Measurements from ENCODE around the gene ITPR2. TPM values are rescaled to one million over a fixed set of nuclear protein-coding genes. Genes with fewer than 3 reads are reported as not detected.
A peak's percentile ranks its signal among the peaks of the same experiment; 100 is the strongest.
"Not testable (repeated sequence)": the region's sequence is repeated elsewhere in the genome, so short reads cannot be mapped to it uniquely, and the experiment has no call there.

ITPR2 gene
- total and polyA plus RNA-seq, 2 of the 13 experiments (the other 11 are each of a cell fraction or from before 2014, with no cell fraction given), result 31.9 to 81.9 TPM

GRCh38 chr12:26430596-26430995 is 402.4 kb downstream of the ITPR2 start:
- H3K79me2 ChIP-seq (ENCODE audit: insufficient read depth, low read length); ATAC-seq; H3K27me3 ChIP-seq (ENCODE audit: control insufficient read depth in 1 of 2, insufficient read depth in 2 of 2, low read length in 2 of 2); in situ Hi-C loops (cut with HindIII; ENCODE audit: extremely low pct_ligation_motif_present, low pct_unique_long_range_greater_than_20kb); H3K9ac ChIP-seq (ENCODE audit: insufficient read depth, low read depth, low read length); POLR2A ChIA-PET; intact Hi-C loops (cut with micrococcal nuclease; ENCODE audit: unreplicated experiment); H3K9me3 ChIP-seq (ENCODE audit: low read length); CTCF ChIA-PET (ENCODE audit: low intra/inter-chr PET ratio, low total read pairs); H3K4me3 ChIP-seq (replicated peaks in 1 of 3; ENCODE audit: insufficient read depth in 1 of 3, low read depth in 2 of 3, low read length in 3 of 3); H3K4me2 ChIP-seq (ENCODE audit: low read depth, low read length); H2AFZ ChIP-seq (ENCODE audit: low read length); FAIRE-seq; BruUV-seq (replicated peaks); DNase-seq (ENCODE audit: low spot score); H3K27ac ChIP-seq (ENCODE audit: extremely low read length, insufficient read depth, low read length): not testable (repeated sequence)
- peaks cover 5 to 17% of the 10 kb centered on the region in 2 experiments for H3K36me3 ChIP-seq (replicated peaks in 1 of 2; ENCODE audit: control insufficient read depth in 1 of 2, insufficient read depth in 2 of 2, low read length in 2 of 2)
- peaks cover 23% of the 10 kb centered on the region for H3K4me1 ChIP-seq (ENCODE audit: insufficient read depth, low read length)
- peaks cover 18% of the 10 kb centered on the region for H4K20me1 ChIP-seq (ENCODE audit: insufficient read depth, low read length)

- 34% methylated on average over 2 of the region's 2 CpGs for WGBS (ENCODE audit: low lambda C conversion rate)
- no peak overlapping the region for H2AFZ ChIP-seq (ENCODE audit: low read length)
- CTCF ChIA-PET (ENCODE audit: low intra/inter-chr PET ratio, low total read pairs), result no interaction called here
- no peaks in the 10 kb centered on the region for H3K9me3 ChIP-seq (ENCODE audit: low read length)
- H3K27me3 ChIP-seq (ENCODE audit: control insufficient read depth in 1 of 2, insufficient read depth in 2 of 2, low read length in 2 of 2), result no peaks in the 10 kb centered on the region
- BruUV-seq (replicated peaks), result no TSS peak
- peak; percentile 39 for FAIRE-seq
- peak; percentile 84 for ATAC-seq
- no peak overlapping the region for H3K9ac ChIP-seq (ENCODE audit: insufficient read depth, low read depth, low read length)
- no peaks in the 10 kb centered on the region for H3K79me2 ChIP-seq (ENCODE audit: insufficient read depth, low read length)
- H3K27ac ChIP-seq (ENCODE audit: extremely low read length, insufficient read depth, low read length), result no peak overlapping the region
- H3K36me3 ChIP-seq (replicated peaks in 1 of 2; ENCODE audit: control insufficient read depth in 1 of 2, insufficient read depth in 2 of 2, low read length in 2 of 2), result peaks cover 7 to 19% of the 10 kb centered on the region in 2 experiments
- POLR2A ChIA-PET, result no interaction called here
- H3K4me1 ChIP-seq (ENCODE audit: insufficient read depth, low read length), result peaks cover 23% of the 10 kb centered on the region
- peaks cover 18% of the 10 kb centered on the region for H4K20me1 ChIP-seq (ENCODE audit: insufficient read depth, low read length)
- H3K4me3 ChIP-seq (replicated peaks in 1 of 3; ENCODE audit: insufficient read depth in 1 of 3, low read depth in 2 of 3, low read length in 3 of 3), result no peak overlapping the region
- intact Hi-C loops (cut with micrococcal nuclease; ENCODE audit: unreplicated experiment) (no loop called here), in situ Hi-C loops (cut with HindIII; ENCODE audit: extremely low pct_ligation_motif_present, low pct_unique_long_range_greater_than_20kb) (no loop called here)
- 0 out of 2 replicates have a peak overlapping the region, but pooled peaks have one; percentile 3 for H3K4me2 ChIP-seq (ENCODE audit: low read depth, low read length)
- DNase-seq (ENCODE audit: low spot score), result peak; percentile 83
- TF ChIP-seq ZKSCAN8 (CRISPR knock-in tag; IDR thresholded peaks at IDR 0.05; ENCODE audit: borderline replicate concordance) (no peak), PHF5A (CRISPR knock-in tag; IDR thresholded peaks at IDR 0.05; ENCODE audit: low read depth, unreplicated experiment) (peak; percentile 45), HOXD1 (CRISPR knock-in tag; IDR thresholded peaks at IDR 0.05) (0 out of 2 replicates have a peak, but pooled peaks have one; percentile 80), SRF (IDR thresholded peaks at IDR 0.05; ENCODE audit: low read depth, low read length) (no peak), ZNF30 (CRISPR knock-in tag; IDR thresholded peaks at IDR 0.05) (no peak), CSRNP1 (CRISPR knock-in tag; IDR thresholded peaks at IDR 0.05) (0 out of 2 replicates have a peak, but pooled peaks have one; percentile 48), RARA (CRISPR knock-in tag; IDR thresholded peaks at IDR 0.05) (peak; percentile 53; the same call in 1 of the 2 replicates), KDM6A (CRISPR knock-in tag; IDR thresholded peaks at IDR 0.05; ENCODE audit: low read depth) (0 out of 2 replicates have a peak, but pooled peaks have one; percentile 13), HHEX (CRISPR knock-in tag; IDR thresholded peaks at IDR 0.05) (peak; percentile 52; the same call in 1 of the 2 replicates), NR2F2 (IDR thresholded peaks at IDR 0.05; ENCODE audit: borderline replicate concordance, low read depth) (peak; percentile 64; the same call in 1 of the 2 replicates), GATAD1 (CRISPR knock-in tag; IDR thresholded peaks at IDR 0.05) (0 out of 2 replicates have a peak, but pooled peaks have one; percentile 3), SAP130 (CRISPR knock-in tag; IDR thresholded peaks at IDR 0.05; ENCODE audit: low read depth) (peak; percentile 65), GZF1 (CRISPR knock-in tag; IDR thresholded peaks at IDR 0.05) (no peak), TARDBP (CRISPR knock-in tag; IDR thresholded peaks at IDR 0.05) (peak; percentile 62), SP5 (CRISPR knock-in tag; IDR thresholded peaks at IDR 0.05; ENCODE audit: borderline replicate concordance, low read depth) (peak; percentile 27; the same call in 1 of the 2 replicates), FOXP4 (CRISPR knock-in tag; IDR thresholded peaks at IDR 0.05) (peak; percentile 89), ISL2 (CRISPR knock-in tag; IDR thresholded peaks at IDR 0.05) (peak; percentile 94)
Observed at GRCh38 chr12:26429070-26429691, 403.8 kb downstream of the ITPR2 start.
